IPS-NIHi7 (cell line): Measurements from ENCODE around the gene TEX2.

Source experiments
- DNase-seq: peaks from one replicate; pipeline ENCODE4 v3.0.0; 2012; ENCODE audit warnings: mixed read lengths; ENCODE audit errors: extremely low spot score

The TEX2 gene

DNA sequence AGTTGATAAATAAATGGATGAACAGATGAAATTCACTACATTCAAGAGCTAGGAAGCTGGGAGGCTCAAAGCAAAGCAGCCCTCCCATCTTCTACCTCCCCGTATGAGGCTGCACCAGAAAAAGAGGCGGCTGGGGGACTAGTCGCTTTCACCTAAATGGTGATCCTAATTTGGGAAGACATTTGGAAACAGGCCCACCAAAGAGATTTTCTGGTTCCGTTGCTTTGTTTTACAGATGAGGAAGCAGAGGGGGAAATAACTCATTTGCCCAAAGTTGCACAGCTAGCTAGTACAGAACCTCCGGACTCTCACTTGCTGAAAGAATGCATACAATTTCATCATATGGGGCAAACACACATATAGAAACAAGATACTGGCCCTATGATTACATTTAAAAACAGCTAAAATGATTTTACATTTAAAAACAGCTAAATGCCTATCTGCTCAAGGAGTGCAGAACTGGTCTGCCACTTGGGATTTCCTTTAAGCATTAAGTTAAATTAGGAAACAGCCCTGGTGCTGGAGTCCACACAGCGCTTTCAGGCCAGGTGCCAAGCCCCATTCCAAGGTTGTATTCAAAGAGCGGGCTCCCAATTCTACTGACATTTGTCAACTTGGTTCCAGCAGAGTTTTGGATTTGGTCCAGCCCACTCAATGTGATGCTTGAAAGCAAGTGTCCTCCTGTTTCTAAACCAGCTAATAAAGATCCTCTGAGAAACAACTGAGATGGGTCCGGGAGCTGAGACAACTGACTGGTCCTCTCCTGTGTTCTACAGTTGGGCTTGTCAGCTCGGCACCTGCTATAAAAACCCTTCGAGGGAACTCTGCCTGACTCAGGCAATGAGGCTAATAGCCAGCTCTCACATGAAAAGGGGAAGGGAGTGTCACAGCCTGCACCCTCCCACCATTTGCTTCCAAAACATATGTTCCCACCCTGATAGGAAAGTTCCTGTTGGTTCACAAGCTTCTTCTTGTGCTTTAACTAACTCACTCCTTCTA, 144.8 kb downstream of the TEX2 start:
- no peak for DNase-seq

DNA sequence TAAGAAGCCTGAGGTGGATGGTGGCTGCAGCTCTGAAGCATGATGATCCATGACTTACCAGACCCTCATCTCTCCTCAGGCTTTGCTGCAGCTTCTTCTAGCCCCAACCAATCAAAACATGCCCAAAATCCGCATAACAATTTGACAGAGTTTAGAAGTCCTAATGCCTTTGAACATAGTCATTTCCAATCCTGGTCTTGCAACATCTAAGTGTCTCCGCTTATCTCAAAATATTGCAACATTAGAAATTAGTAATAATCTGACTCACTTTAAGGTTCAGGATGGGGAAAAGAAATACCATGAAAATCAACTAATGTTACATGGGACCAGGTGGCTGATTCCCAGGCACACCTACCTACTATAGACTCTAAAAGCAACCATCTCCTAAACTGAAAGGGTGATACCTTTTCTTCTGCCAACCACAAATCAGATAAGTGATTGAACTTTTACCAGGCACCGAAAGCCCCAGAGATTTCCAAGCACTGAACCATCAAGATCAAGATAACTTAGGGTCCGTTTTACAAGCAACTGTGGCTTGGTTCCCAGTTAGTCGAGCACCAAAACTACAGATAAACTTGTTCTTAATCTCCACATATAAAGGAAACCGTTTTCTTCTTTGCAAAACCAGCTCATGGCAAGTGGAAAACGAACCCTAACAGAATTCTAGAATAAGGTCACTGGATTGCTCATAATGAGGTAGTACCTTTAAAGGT, 147.1 kb downstream of the TEX2 start:
- DNase-seq, result no peak

DNA sequence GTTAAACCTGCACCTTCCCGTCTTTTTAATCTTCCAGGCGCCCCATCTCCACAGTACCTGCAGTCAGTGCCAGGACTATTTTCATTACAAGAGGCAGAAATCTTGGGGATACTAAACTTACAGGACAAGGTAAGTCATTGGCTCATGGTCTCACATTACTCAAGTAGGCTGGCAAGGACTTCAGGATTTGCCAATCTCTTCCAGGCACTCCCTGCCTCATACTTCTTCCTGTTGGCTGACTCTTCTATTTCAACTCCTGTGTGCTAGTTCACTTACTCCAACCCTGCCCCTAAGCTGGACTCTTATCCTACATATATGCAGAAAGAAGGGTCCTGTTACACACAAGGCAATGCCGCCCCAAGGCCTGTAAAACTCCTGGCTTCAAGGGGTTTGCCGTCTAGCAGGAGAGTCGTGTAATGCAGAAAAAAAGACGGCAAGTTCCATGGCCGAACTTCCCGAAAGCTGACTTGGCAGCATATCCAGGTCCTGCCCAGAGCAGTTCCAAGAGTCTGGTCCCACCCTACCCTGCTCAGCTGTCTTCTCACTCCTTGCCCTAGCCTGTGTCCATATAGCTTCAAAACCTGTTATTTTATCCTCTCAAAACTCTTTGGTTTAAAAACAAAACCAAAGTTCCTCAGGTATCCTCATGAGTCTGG, 147.9 kb downstream of the TEX2 start:
- no peak for DNase-seq

DNA sequence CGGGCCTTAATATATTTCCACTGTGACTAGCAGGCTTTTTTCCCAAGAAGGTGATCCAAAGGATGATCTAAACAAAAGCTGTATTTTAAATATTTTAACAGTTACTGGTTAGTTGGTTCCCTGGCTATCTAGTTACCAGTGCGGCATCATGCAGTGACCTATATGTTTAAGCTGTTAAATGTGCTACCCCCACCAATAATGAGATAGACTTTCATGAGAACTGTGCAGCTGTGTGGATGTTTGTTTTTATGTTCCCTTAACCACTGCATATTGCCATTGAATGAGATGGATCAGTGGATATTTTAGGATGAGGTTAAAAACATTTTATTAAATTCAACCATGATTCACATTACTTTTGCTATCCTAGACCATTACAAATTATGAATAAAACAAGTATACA, 150.1 kb downstream of the TEX2 start:
- no peak for DNase-seq

DNA sequence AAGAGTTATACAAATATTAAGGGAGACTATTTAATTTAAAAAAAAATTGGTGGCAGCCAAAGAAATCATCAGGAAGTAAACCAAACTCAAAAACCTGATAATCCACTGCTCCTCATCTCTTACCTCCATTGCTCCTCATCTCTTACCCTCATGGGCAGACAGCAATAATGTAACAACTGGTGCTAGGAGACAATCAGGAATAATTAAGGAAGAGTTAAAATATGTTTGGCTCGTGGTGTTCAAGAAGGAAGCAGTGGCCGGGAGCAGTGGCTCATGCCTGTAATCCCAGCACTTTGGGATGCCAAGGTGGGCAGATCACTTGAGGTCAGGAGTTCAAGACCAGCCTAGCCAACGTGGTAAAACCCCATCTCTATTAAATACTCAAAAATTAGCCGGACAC, 151.2 kb downstream of the TEX2 start:
- DNase-seq, result no peak

DNA sequence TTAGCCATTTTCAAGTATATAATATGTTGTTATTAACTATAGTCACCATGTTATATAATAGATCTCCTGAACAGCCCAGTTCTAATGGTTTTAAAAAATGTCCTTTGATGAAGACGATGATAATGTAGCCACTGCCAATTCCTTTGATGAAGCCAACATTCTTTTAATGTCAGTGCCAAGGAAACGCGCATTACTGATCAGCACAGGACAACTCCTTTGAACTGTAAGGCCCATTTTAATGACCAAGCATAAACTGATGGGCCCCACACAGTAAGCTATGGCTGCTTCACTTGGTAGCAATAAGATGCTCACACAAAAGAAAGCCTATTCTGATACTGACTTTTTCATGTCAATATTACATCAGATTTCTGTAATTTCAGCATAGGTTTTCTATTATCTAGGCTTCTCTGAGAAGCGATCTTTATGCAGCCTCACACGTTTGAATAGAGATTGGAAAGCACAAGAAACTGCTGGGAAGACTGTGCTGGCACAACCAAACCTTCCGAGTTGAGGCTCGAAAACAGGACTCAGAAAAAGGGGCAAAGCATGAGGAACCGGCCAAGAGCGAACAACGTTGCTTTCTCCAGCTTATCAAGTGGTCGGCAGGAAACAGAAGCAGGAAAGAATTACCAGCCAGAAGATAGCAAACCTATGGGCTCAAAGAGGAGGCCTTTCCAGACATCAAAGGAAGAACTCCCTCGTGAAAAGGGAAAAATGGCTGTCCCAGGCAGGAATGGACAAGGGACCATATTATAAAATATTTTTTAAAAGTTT, 152.5 kb downstream of the TEX2 start:
- no peak for DNase-seq

DNA sequence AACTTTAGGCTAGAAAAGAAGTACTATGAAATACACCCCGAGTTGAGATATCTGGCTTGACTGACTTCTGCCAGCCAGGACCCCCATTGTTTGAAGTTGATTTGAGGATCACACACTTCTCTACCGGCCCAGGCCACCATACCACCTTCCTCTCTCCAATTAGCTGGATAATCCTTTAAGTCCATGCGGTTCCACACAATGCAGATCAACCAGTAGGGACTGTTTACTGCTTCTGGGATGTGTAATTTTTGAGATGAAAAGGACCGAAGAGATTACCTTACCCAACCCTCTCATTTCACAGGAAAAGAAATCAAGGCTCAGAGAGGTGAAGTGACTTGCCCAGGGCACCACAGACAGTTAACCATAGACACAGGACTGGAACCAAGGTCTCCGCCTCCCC, 153.7 kb downstream of the TEX2 start:
- no peak for DNase-seq

DNA sequence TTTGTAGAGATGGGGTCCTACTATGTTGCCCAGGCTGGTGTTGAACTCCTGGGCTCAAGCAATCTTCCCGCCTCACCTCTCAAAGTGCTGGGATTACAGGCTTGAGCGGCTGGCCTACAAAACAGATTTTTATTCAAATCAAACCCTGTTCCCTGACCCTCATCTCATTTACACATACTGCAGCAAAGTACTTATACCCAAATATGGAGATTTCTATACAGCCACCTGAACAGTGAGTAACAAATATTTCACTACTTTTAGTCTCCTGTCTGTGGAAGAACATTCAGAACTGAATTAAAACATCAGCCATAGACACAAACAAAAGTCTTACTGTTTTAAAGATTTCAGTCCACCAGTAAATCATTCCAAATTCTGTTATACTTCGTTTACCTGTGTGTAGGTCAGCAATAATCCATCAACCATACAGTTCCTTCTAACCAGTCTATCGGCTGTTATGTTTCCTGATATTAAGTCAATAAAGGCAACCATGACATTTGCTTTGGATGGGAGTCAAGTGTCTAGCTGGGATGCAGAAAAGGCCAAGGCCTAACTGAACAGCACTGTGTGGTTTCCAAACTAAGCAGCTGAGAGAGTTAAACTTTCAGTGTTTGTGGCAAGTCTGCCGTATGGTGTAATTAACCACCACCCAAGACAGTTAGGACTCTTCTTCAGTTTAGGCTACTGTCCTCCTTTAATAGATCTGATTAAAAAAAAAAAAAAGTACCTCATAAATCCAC, 155.4 kb downstream of the TEX2 start:
- DNase-seq, result no peak

DNA sequence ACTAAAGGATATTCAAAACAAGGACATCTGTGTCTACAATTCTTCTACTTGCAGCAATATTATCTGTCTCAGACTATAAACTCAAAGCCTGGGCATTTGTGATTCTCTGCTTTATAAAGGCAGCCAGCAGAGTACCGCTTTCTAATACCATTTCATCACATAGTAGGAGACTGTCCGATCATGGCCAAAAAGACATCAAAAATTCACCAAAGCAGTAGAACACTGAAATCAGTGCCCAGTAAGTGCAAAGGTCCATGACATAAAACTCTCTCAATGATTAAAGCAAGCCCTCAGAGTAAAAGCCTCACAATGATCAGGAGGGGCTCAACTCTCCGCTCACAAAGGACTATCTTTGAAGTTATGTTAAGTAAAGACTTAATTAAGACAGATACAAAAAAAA, 156.1 kb downstream of the TEX2 start:
- no peak for DNase-seq

DNA sequence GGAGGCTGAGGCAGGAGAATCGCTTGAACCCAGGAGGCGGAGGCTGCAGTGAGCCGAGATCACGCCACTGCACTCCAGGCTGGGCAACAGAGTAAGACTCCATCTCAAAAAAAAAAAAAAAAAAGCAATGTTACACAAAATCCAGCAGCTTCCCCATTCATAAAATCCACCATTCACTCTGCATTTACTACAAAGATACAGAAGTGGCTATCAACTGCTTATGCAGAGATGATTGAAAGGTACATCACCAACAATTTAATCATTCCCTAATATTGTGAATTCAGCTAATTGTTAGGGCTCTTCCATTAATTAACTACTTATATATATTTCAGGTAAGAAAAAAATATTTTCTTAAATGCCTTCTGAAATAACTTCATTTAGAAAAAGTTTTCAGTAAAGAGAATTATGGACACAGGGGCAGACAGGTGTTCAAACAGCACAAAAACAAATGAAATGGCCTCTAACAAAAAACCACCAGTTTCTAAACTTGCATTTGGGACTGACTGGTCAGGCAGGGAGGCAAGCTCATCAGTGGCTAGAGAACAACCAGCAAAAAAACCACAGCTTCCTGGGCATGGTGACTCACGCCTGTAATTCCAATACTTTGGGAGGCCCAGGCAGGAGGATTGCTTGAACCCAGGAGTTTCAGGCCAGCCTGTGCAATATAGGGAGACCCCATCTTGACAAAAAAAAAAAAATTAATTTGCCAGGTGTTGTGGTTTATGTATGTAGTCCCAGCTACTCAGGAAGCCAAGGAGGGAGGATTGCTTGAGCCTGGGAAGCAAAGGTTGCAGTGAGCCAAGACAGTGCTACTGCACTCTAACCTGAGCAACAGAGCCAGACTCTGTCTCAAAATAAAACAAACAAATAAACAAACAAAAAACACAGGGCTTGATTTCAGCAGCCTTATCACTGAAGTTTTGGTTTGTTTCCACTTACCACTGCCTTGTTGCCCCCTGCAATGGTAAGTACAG, 159.4 kb downstream of the TEX2 start:
- DNase-seq, result no peak

DNA sequence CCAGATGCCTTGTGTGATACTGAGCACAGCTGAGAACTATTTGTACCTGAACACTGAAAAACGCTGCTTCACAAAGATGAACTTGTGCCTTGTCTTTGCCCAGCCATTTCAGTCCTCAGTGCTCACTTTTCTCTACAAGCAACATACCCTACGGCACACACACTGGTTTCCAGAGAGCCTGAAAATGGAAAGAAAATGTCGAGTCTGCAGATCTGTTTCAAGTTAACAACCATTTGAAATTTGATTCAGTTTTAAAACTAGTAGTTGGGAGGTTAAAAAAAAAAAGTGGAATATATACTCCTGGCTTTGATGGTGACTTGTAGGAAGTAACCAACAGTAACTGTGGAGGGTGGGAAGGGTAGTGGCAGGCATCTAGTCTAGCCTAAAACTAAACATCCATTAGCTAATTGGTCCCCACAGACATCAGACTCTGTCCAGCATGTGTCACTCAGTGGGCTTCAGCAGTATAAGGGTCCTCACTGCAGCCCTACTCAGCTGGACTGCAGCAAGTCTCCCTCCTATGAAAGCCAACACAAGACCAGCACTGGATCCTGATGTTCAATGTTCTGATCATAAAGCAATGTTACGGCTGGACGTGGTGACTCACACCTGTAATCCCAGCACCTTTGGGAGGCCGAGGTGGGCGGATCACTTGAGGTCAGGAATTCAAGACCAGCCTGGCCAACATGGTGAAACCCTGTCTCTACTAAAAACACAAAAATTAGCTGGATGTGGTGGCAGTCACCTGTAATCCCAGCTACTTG, 160.3 kb downstream of the TEX2 start:
- DNase-seq, result no peak

DNA sequence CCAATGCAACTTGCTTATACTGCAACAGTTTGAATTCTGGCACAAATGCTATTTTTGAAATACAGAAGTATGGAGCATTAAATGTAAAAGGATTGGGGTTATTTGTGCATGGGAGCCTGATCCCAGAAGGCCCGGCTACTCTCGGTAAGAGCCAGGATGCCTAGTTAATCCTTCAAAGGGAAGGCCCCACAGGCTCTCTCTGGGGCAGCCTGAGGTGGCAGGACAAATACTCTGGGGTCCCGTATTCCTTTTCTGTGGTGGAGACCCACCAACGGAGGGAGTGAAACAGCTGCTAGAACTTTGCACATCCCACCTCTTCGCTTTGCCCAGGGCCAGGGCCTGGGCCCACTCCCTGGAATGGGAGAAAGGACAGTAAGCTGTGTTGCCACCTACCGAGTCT, 163.5 kb downstream of the TEX2 start:
- no peak for DNase-seq
